ENCODE measurements around the gene REP15. TPM values are rescaled to one million over a fixed set of nuclear protein-coding genes. Genes with fewer than 3 reads are reported as not detected.

Gene REP15
- total and polyA plus RNA-seq, 2 donors (not counting 1 experiment from before 2014, with no cell fraction given), result 0.78 to 0.99 TPM

DNA sequence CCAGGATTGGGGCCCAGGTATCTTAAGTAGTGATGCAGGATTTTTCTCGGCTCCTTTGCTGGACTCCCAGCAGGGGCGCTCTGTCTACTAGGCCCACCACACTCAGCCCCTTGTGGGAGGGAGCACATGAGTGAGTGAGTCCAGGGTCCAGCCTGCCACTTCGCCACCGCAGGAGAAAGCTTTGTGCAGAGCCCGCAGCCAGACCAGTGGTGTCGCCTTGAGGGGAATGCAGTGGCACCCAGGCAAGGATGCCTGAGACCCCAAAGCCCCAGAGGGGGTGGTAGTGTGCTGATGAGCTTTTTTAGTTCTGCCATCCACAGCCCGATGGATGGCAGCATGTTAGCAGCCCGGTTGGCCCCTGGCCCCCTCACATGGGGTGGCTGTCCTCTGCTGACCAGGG, 9.0 kb downstream of the REP15 start:
- Histone ChIP-seq H3K4me3 (replicated peaks in 1 of 4; ENCODE audit: control extremely low read depth in 1 of 4, insufficient read depth in 1 of 4, low read depth in 3 of 4, low read length in 4 of 4) (no peak overlapping the region), H2AFZ (ENCODE audit: low read length) (no peak overlapping the region), H3K27ac (ENCODE audit: insufficient read depth, low read length) (no peak overlapping the region), H3K9ac (ENCODE audit: insufficient read depth, low read length) (no peak overlapping the region), H3K9me3 (ENCODE audit: control insufficient read depth, insufficient read depth, low read depth, low read length) (no peaks in the 10 kb centered on the region), H3K4me1 (ENCODE audit: control insufficient read depth, extremely low read depth, insufficient read depth, low read length) (no peaks in the 10 kb centered on the region), H3K27me3 (ENCODE audit: control insufficient read depth, insufficient read depth, low read length) (no peaks in the 10 kb centered on the region), H3K36me3 (ENCODE audit: control insufficient read depth, insufficient read depth, low read length) (no peaks in the 10 kb centered on the region), H3K4me2 (ENCODE audit: extremely low read depth, insufficient read depth, low read length) (no peak overlapping the region), H3K79me2 (ENCODE audit: control insufficient read depth, insufficient read depth, low read length) (no peaks in the 10 kb centered on the region), H4K20me1 (ENCODE audit: control insufficient read depth, extremely low read depth, insufficient read depth, low read length) (no peaks in the 10 kb centered on the region)
- DNase-seq (ENCODE audit: low read depth in 2 of 2), result no peak
- no peak for TF ChIP-seq EZH2 (IDR thresholded peaks at IDR 0.05; ENCODE audit: low read length, missing control alignments)
- TF ChIP-seq, protein P1, sequence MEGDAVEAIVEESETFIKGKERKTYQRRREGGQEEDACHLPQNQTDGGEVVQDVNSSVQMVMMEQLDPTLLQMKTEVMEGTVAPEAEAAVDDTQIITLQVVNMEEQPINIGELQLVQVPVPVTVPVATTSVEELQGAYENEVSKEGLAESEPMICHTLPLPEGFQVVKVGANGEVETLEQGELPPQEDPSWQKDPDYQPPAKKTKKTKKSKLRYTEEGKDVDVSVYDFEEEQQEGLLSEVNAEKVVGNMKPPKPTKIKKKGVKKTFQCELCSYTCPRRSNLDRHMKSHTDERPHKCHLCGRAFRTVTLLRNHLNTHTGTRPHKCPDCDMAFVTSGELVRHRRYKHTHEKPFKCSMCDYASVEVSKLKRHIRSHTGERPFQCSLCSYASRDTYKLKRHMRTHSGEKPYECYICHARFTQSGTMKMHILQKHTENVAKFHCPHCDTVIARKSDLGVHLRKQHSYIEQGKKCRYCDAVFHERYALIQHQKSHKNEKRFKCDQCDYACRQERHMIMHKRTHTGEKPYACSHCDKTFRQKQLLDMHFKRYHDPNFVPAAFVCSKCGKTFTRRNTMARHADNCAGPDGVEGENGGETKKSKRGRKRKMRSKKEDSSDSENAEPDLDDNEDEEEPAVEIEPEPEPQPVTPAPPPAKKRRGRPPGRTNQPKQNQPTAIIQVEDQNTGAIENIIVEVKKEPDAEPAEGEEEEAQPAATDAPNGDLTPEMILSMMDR (conservative IDR thresholded peaks at IDR 0.05 in 1 of 2, IDR thresholded peaks at IDR 0.05 in 1 of 2; ENCODE audit: low read depth in 1 of 2, low read length in 2 of 2), result no peak

DNA sequence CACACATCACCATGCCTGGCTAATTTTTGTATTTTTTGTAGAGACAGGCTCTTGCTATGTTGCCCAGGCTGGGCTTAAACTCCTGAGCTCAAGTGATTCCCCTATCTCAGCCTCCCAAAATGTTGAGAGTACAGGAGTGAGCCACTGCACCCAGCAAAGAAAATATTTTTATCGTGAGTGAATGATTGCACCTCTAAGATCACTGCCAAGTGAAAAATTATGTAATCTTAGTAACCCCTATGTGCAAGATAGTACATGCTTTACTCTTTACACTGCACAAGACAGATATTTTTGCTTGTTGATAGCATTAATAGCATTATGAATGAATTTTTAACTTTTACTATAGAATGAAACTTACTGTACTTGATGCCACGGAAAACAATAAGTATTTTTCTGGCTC, 11.0 kb downstream of the REP15 start:
- TF ChIP-seq EZH2 (IDR thresholded peaks at IDR 0.05; ENCODE audit: low read length, missing control alignments), result no peak
- TF ChIP-seq, protein P1 (conservative IDR thresholded peaks at IDR 0.05 in 1 of 2, IDR thresholded peaks at IDR 0.05 in 1 of 2; ENCODE audit: low read depth in 1 of 2, low read length in 2 of 2), result no peak
- no peaks in the 10 kb centered on the region for H3K36me3 ChIP-seq (ENCODE audit: control insufficient read depth, insufficient read depth, low read length)
- H3K4me1 ChIP-seq (ENCODE audit: control insufficient read depth, extremely low read depth, insufficient read depth, low read length), result peaks cover 2% of the 10 kb centered on the region
- H3K4me2 ChIP-seq (ENCODE audit: extremely low read depth, insufficient read depth, low read length), result no peak overlapping the region
- H2AFZ ChIP-seq (ENCODE audit: low read length), result no peak overlapping the region
- no peak overlapping the region for H3K4me3 ChIP-seq (replicated peaks in 1 of 4; ENCODE audit: control extremely low read depth in 1 of 4, insufficient read depth in 1 of 4, low read depth in 3 of 4, low read length in 4 of 4)
- no peaks in the 10 kb centered on the region for H3K27me3 ChIP-seq (ENCODE audit: control insufficient read depth, insufficient read depth, low read length)
- H3K79me2 ChIP-seq (ENCODE audit: control insufficient read depth, insufficient read depth, low read length), result peaks cover 15% of the 10 kb centered on the region
- H3K9ac ChIP-seq (ENCODE audit: insufficient read depth, low read length), result no peak overlapping the region
- H3K27ac ChIP-seq (ENCODE audit: insufficient read depth, low read length), result no peak overlapping the region
- no peak for DNase-seq (ENCODE audit: low read depth in 2 of 2)
- no peaks in the 10 kb centered on the region for H3K9me3 ChIP-seq (ENCODE audit: control insufficient read depth, insufficient read depth, low read depth, low read length)
- H4K20me1 ChIP-seq (ENCODE audit: control insufficient read depth, extremely low read depth, insufficient read depth, low read length), result no peaks in the 10 kb centered on the region

DNA sequence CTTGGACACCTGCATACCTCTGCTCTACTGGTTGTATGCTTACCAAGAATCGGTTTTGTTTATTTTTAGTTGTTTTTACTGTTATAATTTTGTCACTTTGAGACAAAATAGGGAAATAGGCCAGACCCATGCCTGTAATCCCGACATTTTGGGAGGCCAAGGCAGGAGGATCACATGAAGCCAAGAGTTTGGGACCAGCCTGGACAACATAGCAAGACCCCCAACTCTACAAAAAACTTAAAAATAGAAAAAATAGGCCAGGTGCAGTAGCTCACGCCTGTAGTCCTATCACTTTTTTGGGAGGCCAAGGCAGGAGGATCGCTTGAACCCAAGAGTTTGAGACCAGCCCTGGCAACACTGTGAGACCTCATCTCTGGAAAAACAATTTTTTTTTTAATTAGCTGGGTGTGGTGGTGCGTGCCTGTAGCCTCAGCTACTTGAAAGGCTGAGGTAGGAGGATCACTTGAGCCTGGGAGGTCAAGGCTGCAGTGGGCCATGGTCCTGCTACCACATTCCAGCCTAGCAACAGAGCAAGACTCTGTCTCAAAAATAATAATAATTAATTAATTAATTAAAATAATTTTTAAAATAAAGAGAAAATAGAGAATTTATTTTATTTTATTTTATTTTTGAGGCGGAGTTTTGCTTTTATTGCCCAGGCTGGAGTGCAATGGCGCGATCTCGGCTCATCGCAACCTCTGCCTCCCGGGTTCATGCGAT, 13.1 kb downstream of the REP15 start:
- Histone ChIP-seq H3K9me3 (ENCODE audit: control insufficient read depth, insufficient read depth, low read depth, low read length) (no peaks in the 10 kb centered on the region), H3K4me2 (ENCODE audit: extremely low read depth, insufficient read depth, low read length) (peak overlapping the region; percentile 69), H3K4me3 (replicated peaks in 1 of 4; ENCODE audit: control extremely low read depth in 1 of 4, insufficient read depth in 1 of 4, low read depth in 3 of 4, low read length in 4 of 4) (peak overlapping the region in 3 of 4 experiments; percentile 83 to 91 (median 89)), H4K20me1 (ENCODE audit: control insufficient read depth, extremely low read depth, insufficient read depth, low read length) (no peaks in the 10 kb centered on the region), H2AFZ (ENCODE audit: low read length) (no peak overlapping the region), H3K79me2 (ENCODE audit: control insufficient read depth, insufficient read depth, low read length) (peaks cover 36% of the 10 kb centered on the region), H3K27ac (ENCODE audit: insufficient read depth, low read length) (peak overlapping the region; percentile 77), H3K27me3 (ENCODE audit: control insufficient read depth, insufficient read depth, low read length) (no peaks in the 10 kb centered on the region), H3K4me1 (ENCODE audit: control insufficient read depth, extremely low read depth, insufficient read depth, low read length) (peaks cover 2% of the 10 kb centered on the region), H3K9ac (ENCODE audit: insufficient read depth, low read length) (peak overlapping the region; percentile 18), H3K36me3 (ENCODE audit: control insufficient read depth, insufficient read depth, low read length) (no peaks in the 10 kb centered on the region)
- DNase-seq (ENCODE audit: low read depth in 2 of 2), result no peak
- TF ChIP-seq, protein P1 (conservative IDR thresholded peaks at IDR 0.05 in 1 of 2, IDR thresholded peaks at IDR 0.05 in 1 of 2; ENCODE audit: low read depth in 1 of 2, low read length in 2 of 2), result no peak
- TF ChIP-seq EZH2 (IDR thresholded peaks at IDR 0.05; ENCODE audit: low read length, missing control alignments), result no peak

All from fibroblast of lung (primary cell).